Mesenteric fat pad (tissue), 1 donor: ENCODE measurements around the gene MAN1C1. TPM values are rescaled to one million over a fixed set of nuclear protein-coding genes. Genes with fewer than 3 reads are reported as not detected.
"Not testable (repeated sequence)": the region's sequence is repeated elsewhere in the genome, so short reads cannot be mapped to it uniquely, and the experiment has no call there.

ENCODE experiments used
- DNase-seq: peaks from one replicate; pipeline ENCODE4 v3.0.0-alpha.2; 2020; ENCODE audit warnings: low spot score
- total RNA-seq: library from RNA; stranded (reverse); fragmentation: NEBNext Ultra II Directional; extraction: Animal tissue kit (Norgen Biotek cat#: 25700); gene quantifications from one replicate; pipeline ENCODE4 v1.2.1, GENCODE V29; 2021
- donor health status: DM: yes; HTN: yes; CAD: no.

The MAN1C1 gene
- total RNA-seq, 1 donor from 2014 or later: 21.9 TPM

DNA sequence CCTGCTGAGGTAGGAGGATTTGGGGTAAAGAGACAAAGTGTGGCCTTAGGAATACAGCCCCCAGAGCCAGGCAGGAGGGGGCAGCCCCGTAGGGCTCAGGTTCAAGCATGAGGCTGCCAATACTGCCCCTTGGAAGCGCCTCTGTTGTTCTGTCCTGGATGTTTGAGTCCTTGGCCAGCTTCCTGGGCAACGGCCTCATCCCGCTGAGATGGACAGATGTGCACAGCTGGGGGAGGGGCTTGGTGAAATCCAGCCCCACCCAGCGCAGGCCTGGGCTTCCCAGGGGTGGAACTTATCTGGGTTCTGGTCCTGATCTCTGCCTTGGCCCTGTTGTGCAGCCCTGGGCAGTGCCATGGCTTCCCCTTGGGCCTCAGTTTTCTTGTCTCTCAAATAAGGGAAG is 34.8 kb upstream of the MAN1C1 start:
- no peak for DNase-seq

DNA sequence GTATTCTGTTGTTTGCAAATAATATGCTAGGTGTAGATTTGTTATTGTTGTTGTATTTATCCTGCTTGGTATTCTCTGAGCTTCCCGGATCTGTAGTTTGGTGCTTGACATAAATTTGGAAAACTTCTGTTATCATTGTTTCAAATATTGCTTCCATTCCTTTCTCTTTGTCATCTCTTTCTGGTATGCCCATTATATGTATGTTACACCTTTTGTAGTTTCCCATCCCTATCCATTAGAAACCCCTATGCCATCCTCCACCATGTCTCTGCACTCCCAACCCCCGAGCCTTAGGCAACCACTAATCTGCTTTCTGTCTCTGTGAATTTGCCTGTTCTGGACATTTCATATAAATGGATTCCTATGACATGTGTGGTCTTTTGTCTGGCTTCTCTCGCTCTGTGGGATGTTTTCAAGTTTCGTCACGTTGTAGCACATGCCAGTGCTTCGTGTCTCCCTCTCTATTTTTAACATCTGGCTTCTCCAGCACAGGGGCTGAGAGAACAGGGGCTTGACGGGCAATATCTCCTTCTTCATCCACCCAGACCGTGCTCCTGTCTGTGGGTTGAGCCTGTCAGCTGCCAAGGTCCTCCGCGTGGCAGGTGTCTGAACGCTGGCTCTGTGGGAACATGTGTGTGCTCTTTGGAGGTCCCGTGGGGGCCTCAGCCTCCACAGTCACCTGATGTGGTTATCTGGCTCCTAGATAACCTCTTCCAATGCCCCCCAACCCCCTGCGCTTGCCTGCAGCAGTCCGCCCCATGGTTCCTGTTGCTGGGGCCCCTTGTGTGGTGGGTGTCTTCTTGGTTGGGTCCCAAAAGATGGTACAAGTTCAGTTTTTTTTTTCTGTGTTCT is 32.8 kb upstream of the MAN1C1 start:
- no peak for DNase-seq

- DNase-seq: no peak
Measured at GRCh38 chr1:25586181-25586588, 30.4 kb upstream of the MAN1C1 start.

DNA sequence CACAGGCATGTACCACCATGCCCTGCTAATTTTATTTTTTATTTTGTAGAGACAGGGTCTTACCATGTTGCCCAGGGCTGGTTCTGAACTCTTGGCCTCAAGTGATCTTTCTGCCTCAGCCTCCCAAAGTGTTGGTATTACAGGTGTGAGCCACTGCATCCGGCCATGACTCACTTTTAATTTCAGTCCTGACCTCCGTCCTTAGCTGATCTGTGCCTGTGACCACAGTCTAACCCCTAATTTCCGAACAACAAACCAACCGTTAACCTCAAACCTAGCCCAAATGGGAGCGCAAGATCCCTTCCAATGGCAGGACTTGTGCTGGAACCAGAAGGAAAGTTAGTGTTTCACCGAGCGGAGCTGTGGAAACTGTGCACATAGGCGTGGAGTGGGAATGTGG is 29.3 kb upstream of the MAN1C1 start:
- no peak for DNase-seq

DNA sequence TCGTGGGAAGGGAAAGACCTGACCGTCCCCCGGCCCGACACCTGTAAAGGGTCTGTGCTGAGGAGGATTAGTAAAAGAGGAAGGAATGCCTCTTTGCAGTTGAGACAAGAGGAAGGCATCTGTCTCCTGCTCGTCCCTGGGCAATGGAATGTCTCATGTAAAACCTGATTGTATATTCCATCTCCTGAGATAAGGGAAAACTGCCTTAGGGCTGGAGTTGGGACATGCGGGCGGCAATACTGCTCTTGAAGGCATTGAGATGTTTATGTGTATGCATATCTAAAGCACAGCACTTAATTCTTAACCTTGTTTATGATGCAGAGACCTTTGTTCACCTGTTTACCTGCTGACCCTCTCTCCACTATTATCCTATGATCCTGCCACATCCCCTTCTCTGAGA is 28.4 kb upstream of the MAN1C1 start:
- DNase-seq: not testable (repeated sequence)

DNA sequence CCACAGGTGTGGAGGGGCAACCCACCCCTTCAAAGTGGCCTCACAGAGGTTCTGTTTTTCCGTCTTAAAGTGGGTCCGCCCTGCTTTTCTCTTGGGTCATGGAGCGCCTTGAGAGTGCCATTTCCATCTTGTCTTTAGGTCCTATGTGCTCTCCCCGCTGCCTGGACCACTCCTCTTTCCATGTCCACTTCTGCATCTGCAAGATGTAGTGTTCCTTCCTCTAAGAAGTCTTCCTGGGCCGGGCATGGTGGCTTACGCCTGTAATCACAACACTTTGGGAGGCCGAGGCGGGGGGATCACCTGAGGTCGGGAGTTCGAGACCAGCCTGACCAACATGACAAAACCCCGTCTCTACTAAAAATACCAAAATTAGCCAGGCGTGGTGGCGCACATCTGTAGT is 27.8 kb upstream of the MAN1C1 start:
- not testable (repeated sequence) for DNase-seq

GRCh38 chr1:25590096-25590824 is 26.3 kb upstream of the MAN1C1 start:
- no peak for DNase-seq

- no peak for DNase-seq
Measured at GRCh38 chr1:25593861-25594260, 22.7 kb upstream of the MAN1C1 start.

- DNase-seq: no peak
Measured at GRCh38 chr1:25594971-25595370, 21.6 kb upstream of the MAN1C1 start.

GRCh38 chr1:25596641-25597040 is 19.9 kb upstream of the MAN1C1 start:
- not testable (repeated sequence) for DNase-seq

DNA sequence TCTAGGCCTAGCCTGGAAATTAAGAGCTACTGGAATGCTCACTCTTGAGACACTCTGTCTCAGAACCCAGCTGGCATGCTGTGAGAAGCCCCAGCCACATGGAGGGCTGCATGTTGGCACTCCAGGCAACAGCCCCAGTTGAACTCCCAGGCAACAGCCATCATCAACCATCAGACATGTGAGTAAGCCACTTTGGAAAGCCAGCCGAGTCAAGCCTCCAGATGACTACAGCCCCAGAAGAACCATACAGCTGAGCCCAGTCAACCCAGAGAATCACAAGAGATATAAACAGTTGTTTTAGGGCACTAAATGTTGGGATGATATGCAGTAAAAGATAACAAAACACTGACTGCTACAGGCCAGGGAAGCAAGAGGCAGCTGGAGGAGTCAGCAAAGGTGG is 17.7 kb upstream of the MAN1C1 start:
- DNase-seq: no peak

- DNase-seq: no peak
Measured at GRCh38 chr1:25599969-25600610, 16.5 kb upstream of the MAN1C1 start.

DNA sequence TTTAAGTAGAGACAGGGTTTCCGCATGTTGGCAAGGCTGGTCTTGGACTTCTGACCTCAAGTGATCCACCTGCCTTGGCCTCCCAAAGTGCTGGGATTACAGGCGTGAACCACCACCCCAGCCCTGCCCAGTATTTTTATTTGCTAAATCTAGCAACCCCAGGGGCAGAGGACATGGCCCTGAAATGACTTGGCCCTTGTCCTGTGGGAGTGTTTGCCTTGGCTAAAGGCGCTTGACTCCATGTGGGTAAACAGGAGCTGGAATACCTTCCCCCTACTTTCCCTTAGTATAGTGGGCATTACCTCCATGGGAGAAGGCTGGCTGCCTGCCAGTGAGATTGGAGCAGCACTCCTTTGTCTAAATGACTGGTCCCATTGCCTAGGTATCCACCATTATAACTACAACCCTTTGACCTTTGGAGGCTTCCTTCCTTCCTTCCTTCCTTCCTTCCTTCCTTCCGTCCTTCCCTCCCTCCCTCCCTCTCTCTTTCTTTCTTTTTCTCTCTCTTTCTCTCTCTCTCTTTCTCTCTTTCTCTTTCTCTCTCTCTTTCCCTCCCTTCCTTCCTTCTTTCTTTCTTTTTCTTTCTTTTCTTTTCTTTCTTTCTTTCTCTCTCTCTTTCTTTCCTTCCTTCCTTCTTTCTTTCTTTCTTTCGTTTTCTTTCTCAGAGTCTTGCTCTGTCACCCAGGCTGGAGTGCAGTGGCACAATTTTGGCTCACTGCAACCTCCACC is 15.5 kb upstream of the MAN1C1 start:
- DNase-seq: not testable (repeated sequence)

DNA sequence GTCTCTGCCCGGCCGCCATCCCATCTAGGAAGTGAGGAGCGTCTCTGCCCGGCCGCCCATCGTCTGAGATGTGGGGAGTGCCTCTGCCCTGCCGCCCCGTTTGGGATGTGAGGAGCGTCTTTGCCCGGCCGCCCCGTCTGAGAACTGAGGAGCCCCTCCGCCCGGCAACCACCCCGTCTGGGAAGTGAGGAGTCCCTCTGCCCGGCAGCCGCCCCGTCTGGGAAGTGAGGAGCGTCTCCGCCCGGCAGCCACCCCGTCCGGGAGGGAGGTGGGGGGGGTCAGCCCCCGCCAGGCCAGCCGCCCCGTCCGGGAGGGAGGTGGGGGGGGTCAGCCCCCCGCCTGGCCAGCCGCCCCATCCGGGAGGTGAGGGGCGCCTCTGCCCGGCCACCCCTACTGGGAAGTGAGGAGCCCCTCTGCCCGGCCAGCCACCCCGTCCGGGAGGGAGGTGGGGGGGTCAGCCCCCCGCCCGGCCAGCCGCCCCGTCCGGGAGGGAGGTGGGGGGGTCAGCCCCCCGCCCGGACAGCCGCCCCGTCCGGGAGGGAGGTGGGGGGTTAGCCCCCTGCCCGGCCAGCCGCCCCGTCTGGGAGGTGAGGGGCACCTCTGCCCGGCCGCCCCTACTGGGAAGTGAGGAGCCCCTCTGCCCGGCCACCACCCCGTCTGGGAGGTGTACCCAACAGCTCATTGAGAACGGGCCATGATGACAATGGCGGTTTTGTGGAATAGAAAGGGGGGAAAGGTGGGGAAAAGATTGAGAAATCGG is 12.6 kb upstream of the MAN1C1 start:
- DNase-seq: not testable (repeated sequence)

- no peak for DNase-seq
Measured at GRCh38 chr1:25607123-25607522, 9.5 kb upstream of the MAN1C1 start.

DNA sequence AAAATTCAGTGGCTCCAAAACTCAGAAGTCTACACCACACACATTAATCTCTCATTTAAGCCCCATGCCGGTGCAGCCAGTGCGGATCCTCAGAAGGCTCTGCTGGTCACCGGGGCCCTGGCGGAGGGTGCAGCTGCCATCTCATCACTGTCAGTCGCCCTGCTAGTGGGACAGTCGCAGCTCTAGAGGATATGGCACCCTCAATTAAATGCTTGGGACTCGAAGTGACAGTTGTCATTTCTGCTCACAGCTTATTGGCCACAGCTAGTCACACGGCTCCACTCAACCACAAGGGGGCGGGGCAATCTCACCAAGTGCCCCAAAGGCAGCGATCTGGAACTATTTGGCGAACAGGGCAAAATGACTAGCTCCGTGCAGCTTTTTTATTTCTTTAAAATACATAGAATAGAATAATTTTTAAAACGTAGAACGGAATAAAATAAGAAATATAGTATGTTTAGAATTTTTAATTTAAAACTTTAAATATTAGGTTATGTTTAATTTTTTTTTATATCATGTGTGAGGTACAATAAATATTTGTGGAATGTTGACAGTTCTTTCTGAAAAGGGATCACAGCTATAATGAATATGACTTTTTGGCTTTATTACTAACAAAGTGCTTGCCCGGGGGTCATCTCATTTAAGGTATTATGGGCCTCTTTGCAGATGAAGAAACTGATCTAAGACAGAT is 8.0 kb upstream of the MAN1C1 start:
- DNase-seq: no peak

GRCh38 chr1:25609921-25610320 is 6.7 kb upstream of the MAN1C1 start:
- DNase-seq: no peak

- DNase-seq: no peak
Measured at GRCh38 chr1:25610822-25611630, 5.6 kb upstream of the MAN1C1 start.

DNA sequence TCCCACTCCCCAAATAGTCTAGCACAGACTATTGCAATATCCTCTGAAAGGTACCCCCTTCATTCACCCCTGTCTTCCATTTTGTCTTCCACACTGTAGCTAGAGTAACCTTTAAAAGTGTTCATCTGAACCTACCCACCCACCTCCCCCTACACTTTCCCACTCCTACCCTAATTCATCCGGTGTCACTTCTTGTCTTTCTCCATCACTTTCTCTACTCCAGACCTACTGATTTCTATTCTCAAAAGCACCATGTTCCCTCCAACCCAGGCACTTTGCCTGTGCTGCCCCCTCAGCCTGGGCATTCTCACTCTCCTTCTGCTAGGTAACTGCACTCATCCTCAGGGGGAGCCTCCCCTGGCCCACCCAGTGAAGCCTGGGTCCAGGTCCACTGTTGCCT is 4.7 kb upstream of the MAN1C1 start:
- DNase-seq: no peak
